Ovary (tissue), 9 donors: ENCODE measurements around the gene PTPRN2. TPM values are rescaled to one million over a fixed set of nuclear protein-coding genes. Genes with fewer than 3 reads are reported as not detected.

Source experiments
- DNase-seq, 5 donors: peaks; one replicate each; pipeline ENCODE4 v3.0.0-alpha.2; 2019 to 2020
- H3K27ac ChIP-seq, 2 donors: fragments of 200-600 bp; one replicate each; pipeline versions ENCODE4 v1.5.1 to v1.8.0; 2019 to 2022
- H3K27me3 ChIP-seq: fragments of 200-600 bp; one replicate; pipeline ENCODE4 v1.8.0; 2022
- H3K36me3 ChIP-seq: fragments of 200-600 bp; sonication (generic); one replicate; pipeline ENCODE4 v1.5.1; 2019
- H3K4me1 ChIP-seq: one replicate; pipeline ENCODE4 v1.8.1; 2013; ENCODE audit warnings: mild to moderate bottlenecking, moderate library complexity; ENCODE audit not compliant: insufficient read depth
- H3K4me3 ChIP-seq: fragments of 200-600 bp; sonication (generic); one replicate; pipeline ENCODE4 v1.5.1; 2017
- H3K9me3 ChIP-seq, 2 donors: fragments of 200-600 bp in 1 of 2; sonication (generic) in 1 of 2; one replicate each; pipeline versions ENCODE4 v1.5.1 to v1.8.1; 2013 to 2019; ENCODE audit warnings: mild to moderate bottlenecking in 1 of 2, moderate library complexity in 1 of 2
- EP300 ChIP-seq: sonication (generic); formaldehyde crosslinking; IDR thresholded peaks from one replicate; pipeline ENCODE4 v1.6.1; 2017; ENCODE audit warnings: antibody characterized with exemption
- POLR2A ChIP-seq: fragments of 450-650 bp; IDR thresholded peaks from one replicate; pipeline ENCODE4 v1.6.1; 2017; ENCODE audit warnings: antibody characterized with exemption, mild to moderate bottlenecking, moderate library complexity
- WGBS, 3 donors: extraction: QIAGEN DNeasy Blood & Tissue Kit in 1 of 3; methylation state at CpG; one replicate each; pipeline versions ENCODE4 v1.1.5 to v1.1.7; 2013 to 2017; 5-methylcytosine and 5-hydroxymethylcytosine counted together
- intact Hi-C, 4 donors: fragments of 100-400 bp; cut with DNase I; formaldehyde crosslinking; loops; one replicate each; pipeline versions ENCODE4 v1.11.0 to v1.15.1; 2022 to 2023
- polyA plus RNA-seq, 2 donors: library from polyadenylated mRNA; stranded (reverse); fragments of 200-250 nt in 1 of 2; fragments of 350-450 nt in 1 of 2; fragmentation: Illumina TruSeq in 1 of 2; extraction: RNeasy Lipid Tissue Mini Kit (QIAGEN cat#74804) in 1 of 2; gene quantifications; one replicate each; pipeline ENCODE4 v1.2.3, GENCODE V29; 2013 to 2014
- total RNA-seq, 7 donors: library from RNA; depleted of rRNA in 2 of 7; stranded (reverse); fragments of >200 nt in 2 of 7; fragmentation: NEBNext Ultra II Directional in 3 of 7; extraction: Animal tissue kit (Norgen Biotek cat#: 25700) in 3 of 7; gene quantifications; one replicate each; pipeline versions ENCODE4 v1.1.0 to v1.2.4, GENCODE V29; 2016 to 2023
- TF ChIP-seq, protein P1 (sequence below), 3 donors: fragments of 450-650 bp in 2 of 3; fragments of 200-600 bp in 1 of 3; IDR thresholded peaks; one replicate each; pipeline versions ENCODE4 v1.5.1 to v1.8.0; 2016 to 2022; ENCODE audit warnings: antibody characterized with exemption in 3 of 3, mild to moderate bottlenecking in 1 of 3
- donor health status: DM: no; HTN: no; CAD: no; lungs with moderate emphysema.
- donor health status: DM: no; HTN: no; CAD: no.
- donor health status: Bipolar disorder and iron deficiency.
- donor health status: DM: yes; HTN: yes; CAD: no.
- donor health status: DM: no; HTN: no; CAD: no.
- donor health status: DM: yes; HTN: yes; CAD: no.

PTPRN2 gene
- total and polyA plus RNA-seq, 9 donors, result 3.5 to 11.1 (median 5.9) TPM

DNA sequence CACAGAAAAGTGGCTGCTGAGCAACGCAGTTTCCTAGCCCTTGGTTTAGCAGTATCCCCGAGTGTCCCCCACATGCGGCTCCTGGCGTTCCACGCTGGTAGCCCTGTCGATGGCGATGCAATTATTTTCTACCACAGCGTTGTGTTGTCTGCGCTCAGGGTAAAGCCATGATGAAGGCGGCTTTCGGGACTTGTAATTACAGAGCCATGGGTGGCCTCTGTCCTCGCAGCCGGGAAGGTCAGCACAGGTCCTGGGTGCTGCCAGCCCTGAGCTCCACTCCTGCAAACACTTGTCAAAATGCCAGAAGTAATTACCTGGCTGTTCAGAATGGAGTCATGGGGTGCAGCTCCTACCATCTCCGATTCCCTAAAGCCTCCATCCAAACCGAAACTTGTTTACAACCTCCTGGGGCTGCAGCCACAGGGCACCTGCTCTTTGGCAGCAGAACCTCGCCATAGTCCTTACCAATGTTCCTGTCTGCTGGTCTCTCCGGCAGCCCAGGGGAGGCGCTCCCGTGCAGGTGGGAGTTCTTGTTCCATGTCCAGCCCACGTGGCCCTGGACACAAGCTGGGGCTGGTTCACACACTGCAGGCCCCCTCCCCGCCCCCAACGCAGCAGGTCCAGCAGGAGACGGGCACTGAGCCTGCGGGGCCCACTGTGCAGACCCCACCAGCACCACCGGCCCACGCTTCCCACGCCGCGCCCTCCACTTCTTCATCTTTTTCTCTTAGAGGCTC lies 512.6 kb downstream of the PTPRN2 start:
- Histone ChIP-seq H3K9me3 (no peaks in the 10 kb centered on the region), H3K4me1 (no peaks in the 10 kb centered on the region), H3K27ac (no peak overlapping the region), H3K36me3 (no peaks in the 10 kb centered on the region), H3K4me3 (no peak overlapping the region), H3K27me3 (no peaks in the 10 kb centered on the region)
- intact Hi-C loops, result no loop called here
- TF ChIP-seq POLR2A (no peak), EP300 (no peak)
- TF ChIP-seq, protein P1, sequence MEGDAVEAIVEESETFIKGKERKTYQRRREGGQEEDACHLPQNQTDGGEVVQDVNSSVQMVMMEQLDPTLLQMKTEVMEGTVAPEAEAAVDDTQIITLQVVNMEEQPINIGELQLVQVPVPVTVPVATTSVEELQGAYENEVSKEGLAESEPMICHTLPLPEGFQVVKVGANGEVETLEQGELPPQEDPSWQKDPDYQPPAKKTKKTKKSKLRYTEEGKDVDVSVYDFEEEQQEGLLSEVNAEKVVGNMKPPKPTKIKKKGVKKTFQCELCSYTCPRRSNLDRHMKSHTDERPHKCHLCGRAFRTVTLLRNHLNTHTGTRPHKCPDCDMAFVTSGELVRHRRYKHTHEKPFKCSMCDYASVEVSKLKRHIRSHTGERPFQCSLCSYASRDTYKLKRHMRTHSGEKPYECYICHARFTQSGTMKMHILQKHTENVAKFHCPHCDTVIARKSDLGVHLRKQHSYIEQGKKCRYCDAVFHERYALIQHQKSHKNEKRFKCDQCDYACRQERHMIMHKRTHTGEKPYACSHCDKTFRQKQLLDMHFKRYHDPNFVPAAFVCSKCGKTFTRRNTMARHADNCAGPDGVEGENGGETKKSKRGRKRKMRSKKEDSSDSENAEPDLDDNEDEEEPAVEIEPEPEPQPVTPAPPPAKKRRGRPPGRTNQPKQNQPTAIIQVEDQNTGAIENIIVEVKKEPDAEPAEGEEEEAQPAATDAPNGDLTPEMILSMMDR (IDR thresholded peaks at IDR 0.05), result no peak
- 80 to 88% (median 88%) methylated on average over 29 of the region's 29 CpGs for WGBS, 3 donors
- DNase-seq, result no peak

DNA sequence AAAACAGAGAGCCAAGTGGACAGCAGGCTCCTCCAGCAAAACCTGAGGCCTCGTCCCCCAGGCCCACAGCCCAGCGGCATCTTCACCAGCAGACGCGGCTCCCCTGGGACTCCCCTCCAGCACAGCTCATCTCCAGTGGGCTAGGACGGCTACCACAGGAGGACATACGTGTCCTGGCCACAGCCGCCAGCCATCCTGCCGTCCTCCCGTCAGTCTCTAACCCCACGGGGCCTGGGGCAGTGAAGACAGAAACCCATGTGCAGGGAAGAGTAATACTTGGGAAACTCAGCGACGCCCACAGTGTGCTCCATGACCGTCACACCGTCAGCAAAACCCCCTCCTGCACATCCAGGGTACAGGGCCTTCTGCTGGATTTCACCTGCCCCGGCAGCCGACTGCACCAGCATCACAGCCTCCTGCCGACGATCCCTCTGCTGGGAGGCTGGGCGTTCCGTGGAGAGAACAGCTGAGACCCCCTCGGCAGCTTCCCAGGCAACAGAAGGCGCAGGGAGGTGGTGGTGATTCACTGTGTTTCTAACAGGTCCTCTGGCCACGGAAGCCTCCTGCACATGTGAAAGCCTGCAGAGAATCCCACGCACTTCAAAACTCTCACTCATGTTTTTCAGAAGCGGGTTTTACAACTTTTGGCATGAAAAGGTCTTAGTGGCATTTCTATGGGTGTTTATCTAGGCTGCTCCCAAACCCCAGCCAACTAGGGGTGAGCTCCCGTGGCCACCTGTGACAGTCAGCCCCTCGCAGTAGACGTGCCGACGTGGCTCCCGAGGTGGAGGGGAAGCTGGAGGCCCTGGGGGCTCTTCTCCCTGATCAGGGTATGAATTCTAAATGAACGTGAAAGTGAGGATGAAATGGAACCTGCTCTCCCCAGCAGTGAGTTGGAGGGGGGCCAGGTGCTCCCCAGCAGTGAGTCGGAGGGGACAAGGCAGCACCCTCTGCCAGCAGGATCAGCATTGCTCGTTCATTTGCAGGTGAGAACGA lies 513.5 kb downstream of the PTPRN2 start:
- no peak for DNase-seq
- Histone ChIP-seq H3K36me3 (no peaks in the 10 kb centered on the region), H3K4me1 (no peaks in the 10 kb centered on the region), H3K27me3 (no peaks in the 10 kb centered on the region), H3K27ac (no peak overlapping the region), H3K4me3 (no peak overlapping the region), H3K9me3 (no peaks in the 10 kb centered on the region)
- intact Hi-C loops, result no loop called here
- 74 to 75% (median 75%) methylated on average over 35 of the region's 35 CpGs for WGBS, 3 donors
- TF ChIP-seq, protein P1 (IDR thresholded peaks at IDR 0.05), result no peak
- TF ChIP-seq POLR2A, result no peak
- TF ChIP-seq EP300, result no peak

DNA sequence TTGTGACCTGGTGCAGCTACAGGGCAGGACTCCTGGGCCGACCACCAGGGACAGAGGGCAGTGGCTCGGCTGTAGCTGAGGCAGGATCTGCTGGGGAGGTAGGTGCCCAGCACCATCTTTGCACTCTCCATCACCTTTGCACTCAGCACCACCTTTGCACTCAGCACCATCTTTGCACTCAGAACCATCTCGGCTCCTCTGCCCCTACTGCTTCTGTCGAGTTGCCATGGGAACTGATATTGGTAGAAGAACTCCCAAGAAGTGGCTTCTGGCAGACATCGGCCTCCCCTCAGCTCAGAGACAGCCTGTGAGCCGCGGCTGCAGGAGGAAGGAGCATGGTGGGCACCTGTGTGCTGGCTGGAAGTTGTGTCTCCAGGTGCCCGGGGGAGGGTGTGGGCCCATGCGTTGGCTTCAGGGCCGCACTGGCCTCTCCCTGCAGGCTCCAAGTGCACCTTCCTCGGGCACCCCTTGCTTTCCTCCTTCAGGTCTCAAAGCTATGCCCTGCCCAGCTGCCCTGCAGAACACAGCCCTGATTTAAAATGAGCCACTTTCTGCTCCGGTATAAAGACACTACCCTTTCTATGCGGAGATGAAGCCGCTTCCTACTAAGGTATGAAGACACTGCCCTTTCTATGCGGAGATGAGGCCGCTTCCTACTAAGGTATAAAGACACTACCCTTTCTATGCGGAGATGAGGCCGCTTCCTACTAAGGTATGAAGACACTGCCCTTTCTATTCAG lies 514.5 kb downstream of the PTPRN2 start:
- H3K4me1 ChIP-seq, result no peaks in the 10 kb centered on the region
- no peak overlapping the region for H3K4me3 ChIP-seq
- DNase-seq, result no peak
- 76 to 90% (median 84%) methylated on average over 18 of the region's 18 CpGs for WGBS, 3 donors
- TF ChIP-seq EP300 (no peak), POLR2A (no peak)
- TF ChIP-seq, protein P1 (IDR thresholded peaks at IDR 0.05), result no peak
- intact Hi-C loops, result no loop called here
- no peak overlapping the region for H3K27ac ChIP-seq
- H3K9me3 ChIP-seq, result no peaks in the 10 kb centered on the region
- H3K27me3 ChIP-seq, result no peaks in the 10 kb centered on the region
- no peaks in the 10 kb centered on the region for H3K36me3 ChIP-seq

DNA sequence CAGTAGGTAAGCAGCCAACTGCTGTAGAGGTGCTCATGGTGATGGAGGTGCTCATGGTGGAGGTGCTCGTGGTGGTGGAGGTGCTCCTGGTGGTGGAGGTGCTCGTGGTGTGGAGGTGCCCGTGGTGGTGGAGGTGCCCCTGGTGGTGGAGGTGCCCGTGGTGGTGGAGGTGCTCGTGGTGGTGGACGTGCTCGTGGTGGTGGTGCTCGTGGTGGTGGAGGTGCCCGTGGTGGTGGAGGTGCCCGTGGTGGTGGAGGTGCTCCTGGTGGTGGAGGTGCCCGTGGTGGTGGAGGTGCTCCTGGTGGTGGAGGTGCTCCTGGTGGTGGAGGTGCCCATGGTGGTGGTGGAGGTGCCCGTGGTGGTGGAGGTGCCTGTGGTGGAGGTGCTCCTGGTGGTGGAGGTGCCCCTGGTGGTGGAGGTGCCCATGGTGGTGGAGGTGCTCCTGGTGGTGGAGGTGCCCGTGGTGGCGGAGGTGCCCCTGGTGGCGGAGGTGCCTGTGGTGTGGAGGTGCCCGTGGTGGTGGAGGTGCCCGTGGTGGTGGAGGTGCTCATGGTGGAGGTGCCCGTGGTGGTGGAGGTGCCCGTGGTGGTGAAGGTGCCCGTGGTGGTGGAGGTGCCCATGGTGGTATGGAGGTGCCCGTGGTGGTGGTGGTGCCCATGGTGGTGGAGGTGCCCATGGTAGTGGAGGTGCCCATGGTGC lies 517.3 kb downstream of the PTPRN2 start:
- H3K4me1 ChIP-seq, result no peaks in the 10 kb centered on the region
- DNase-seq, result no peak
- no peaks in the 10 kb centered on the region for H3K27me3 ChIP-seq
- no peaks in the 10 kb centered on the region for H3K36me3 ChIP-seq
- 90 to 95% (median 94%) methylated on average over 21 of the region's 21 CpGs for WGBS, 3 donors
- H3K9me3 ChIP-seq, result no peaks in the 10 kb centered on the region
- intact Hi-C loops, result no loop called here
- TF ChIP-seq, protein P1 (IDR thresholded peaks at IDR 0.05), result no peak
- TF ChIP-seq EP300 (no peak), POLR2A (no peak)
- no peak overlapping the region for H3K4me3 ChIP-seq
- no peak overlapping the region for H3K27ac ChIP-seq
